Lung (tissue), 12 donors: ENCODE measurements around the gene BCOR. TPM values are rescaled to one million over a fixed set of nuclear protein-coding genes. Genes with fewer than 3 reads are reported as not detected.

Experiments used
- ATAC-seq: fragments of 200-7000 bp; cut with Tn5 transposase; one replicate; pipeline ENCODE4 v1.9.1; 2020; ENCODE audit warnings: moderate number of reproducible peaks; ENCODE audit not compliant: insufficient read depth, low FRiP score
- DNase-seq, 3 donors: peaks; one replicate each; pipeline ENCODE4 v3.0.0-alpha.2; 2013 to 2017
- H3K27ac ChIP-seq, 2 donors: one replicate each; pipeline ENCODE4 v1.5.1; 2013; ENCODE audit warnings: mild to moderate bottlenecking in 2 of 2, moderate library complexity in 2 of 2, control low read depth in 1 of 2, inconsistent platforms in 1 of 2, low read depth in 1 of 2, low read length in 1 of 2
- H3K27me3 ChIP-seq, 3 donors: one replicate each; pipeline ENCODE4 v1.5.1; 2013; ENCODE audit warnings: low read length in 2 of 3; ENCODE audit not compliant: control insufficient read depth in 3 of 3, insufficient read depth in 3 of 3
- H3K36me3 ChIP-seq, 4 donors: one replicate each; pipeline ENCODE4 v1.5.1; 2013; ENCODE audit warnings: low read length in 4 of 4, mild to moderate bottlenecking in 1 of 4, moderate library complexity in 1 of 4; ENCODE audit not compliant: control insufficient read depth in 4 of 4, insufficient read depth in 4 of 4
- H3K4me1 ChIP-seq, 5 donors: one replicate each; pipeline ENCODE4 v1.5.1; 2013; ENCODE audit warnings: low read length in 5 of 5, mild to moderate bottlenecking in 2 of 5, moderate library complexity in 1 of 5; ENCODE audit not compliant: control insufficient read depth in 5 of 5, insufficient read depth in 5 of 5
- H3K4me3 ChIP-seq: one replicate; pipeline ENCODE4 v1.5.1; 2013; ENCODE audit warnings: mild to moderate bottlenecking, control low read depth, moderate library complexity
- H3K9ac ChIP-seq, 2 donors: one replicate each; pipeline ENCODE4 v1.5.1; 2013; ENCODE audit warnings: low read length in 2 of 2, control low read depth in 1 of 2; ENCODE audit not compliant: insufficient read depth in 1 of 2
- H3K9me3 ChIP-seq, 4 donors: one replicate each; pipeline ENCODE4 v1.5.1; 2013; ENCODE audit warnings: low read length in 3 of 4, mild to moderate bottlenecking in 1 of 4, moderate library complexity in 1 of 4; ENCODE audit not compliant: control insufficient read depth in 4 of 4, insufficient read depth in 3 of 4
- CTCF ChIP-seq: IDR thresholded peaks from 2 replicates; pipeline ENCODE4 v1.5.1; 2012; ENCODE audit warnings: mild to moderate bottlenecking; ENCODE audit errors: control extremely low read depth, extremely low read depth
- WGBS, 2 donors: extraction: QIAGEN DNeasy Blood & Tissue Kit; methylation state at CpG; one replicate each; pipeline ENCODE4 v1.1.7; 2013; 5-methylcytosine and 5-hydroxymethylcytosine counted together
- polyA plus RNA-seq, 2 donors: library from polyadenylated mRNA; stranded (reverse); fragments of 200-250 nt; gene quantifications; one replicate each; pipeline ENCODE4 v1.2.1, GENCODE V29; 2013
- total RNA-seq, 2 donors: library from RNA; depleted of rRNA in 1 of 2; stranded (reverse); fragments of >200 nt in 1 of 2; gene quantifications; one replicate each; pipeline ENCODE4 v1.2.1, GENCODE V29; 2014 to 2021
- donor health status: control.
- donor health status: control.
- donor health status: Bipolar disorder and iron deficiency.
- donor health status: healthy.
- donor health status: DM: yes; HTN: yes; CAD: no.

The BCOR gene
- total and polyA plus RNA-seq, 4 donors: 10.8 to 67.2 (median 15.9) TPM

DNA sequence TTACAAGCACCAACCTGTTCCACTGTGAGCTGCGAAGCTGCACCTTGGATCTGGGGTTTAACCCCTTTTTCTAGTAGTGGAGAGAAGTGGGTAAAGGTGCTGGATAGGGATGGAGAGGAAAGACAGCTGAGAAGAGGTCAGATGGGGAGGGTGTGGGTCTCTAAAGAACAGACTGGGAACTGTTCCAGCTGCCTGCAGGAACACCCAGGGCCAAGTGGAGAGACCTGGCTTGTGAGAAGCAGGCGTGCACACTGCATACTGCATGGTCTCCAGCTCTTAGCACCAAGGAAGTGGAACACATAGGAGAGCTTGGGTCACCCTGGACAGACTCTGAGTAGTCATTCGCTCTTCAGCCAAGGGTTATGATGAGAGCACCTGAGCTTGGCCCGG is 16.1 kb downstream of the BCOR start:
- DNase-seq: no peak
- peaks cover 0 to 2% (median 0%) of the 10 kb centered on the region in 4 donors for H3K36me3 ChIP-seq
- peaks cover 7 to 66% (median 26%) of the 10 kb centered on the region in 5 donors for H3K4me1 ChIP-seq
- H3K9ac ChIP-seq: no peak overlapping the region
- no peak for TF ChIP-seq CTCF
- H3K9me3 ChIP-seq: no peaks in the 10 kb centered on the region
- ATAC-seq: no peak
- 37 to 87% methylated on average over 4 of the region's 4 CpGs for WGBS, 2 donors
- no peak overlapping the region for H3K27ac ChIP-seq
- H3K4me3 ChIP-seq: no peak overlapping the region
- H3K27me3 ChIP-seq: peaks cover 0 to 35% (median 11%) of the 10 kb centered on the region in 3 donors

DNA sequence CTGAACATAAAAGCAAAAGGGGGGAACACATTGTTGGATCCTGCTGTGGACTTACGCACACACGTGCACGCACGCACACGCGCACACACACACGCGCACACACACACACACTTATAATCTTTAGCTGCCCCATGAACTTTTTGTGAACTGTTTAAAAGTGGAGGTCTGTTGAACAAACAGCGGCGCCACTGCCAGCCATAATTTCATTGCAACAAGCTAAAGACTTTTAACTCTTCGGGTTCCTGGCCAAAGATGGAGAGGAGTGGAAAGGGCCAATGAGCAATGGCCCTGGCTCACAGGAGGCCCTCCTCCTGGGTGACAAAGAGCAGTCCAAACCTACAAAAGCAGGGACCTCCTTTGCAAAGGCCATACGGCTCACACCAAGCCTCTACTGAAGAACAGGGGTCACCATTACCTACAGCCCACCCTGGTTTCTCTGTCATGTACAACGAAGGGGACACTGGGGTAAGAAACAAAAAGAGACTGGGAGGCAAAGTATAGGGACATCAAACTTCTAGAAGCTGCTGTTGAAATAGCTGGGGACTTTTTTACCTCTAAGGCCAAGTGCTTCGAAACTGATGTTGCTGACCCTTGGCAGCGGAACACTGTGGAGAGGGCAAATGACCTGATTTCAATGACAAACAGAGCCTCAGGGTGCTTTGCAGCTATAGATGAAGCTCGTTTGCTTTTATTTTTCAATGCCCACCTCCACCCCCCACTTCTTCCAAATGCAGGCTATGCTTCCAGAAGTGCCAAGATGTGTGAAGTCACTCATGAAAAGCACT is 16.7 kb downstream of the BCOR start:
- Histone ChIP-seq H3K9ac (no peak overlapping the region), H3K4me1 (peaks cover 7 to 62% (median 26%) of the 10 kb centered on the region in 5 donors), H3K4me3 (no peak overlapping the region), H3K27me3 (peaks cover 0 to 35% (median 9%) of the 10 kb centered on the region in 3 donors), H3K9me3 (no peaks in the 10 kb centered on the region), H3K36me3 (peaks cover 0 to 2% (median under 1%) of the 10 kb centered on the region in 4 donors), H3K27ac (no peak overlapping the region)
- 55 to 84% methylated on average over 16 of the region's 16 CpGs for WGBS, 2 donors
- ATAC-seq (no peak), DNase-seq (peak; percentile 65 to 83 (median 74))
- TF ChIP-seq CTCF: no peak

- DNase-seq (no peak), ATAC-seq (no peak)
- WGBS, 2 donors: 57 to 83% methylated on average over 9 of the region's 9 CpGs
- H3K4me3 ChIP-seq: no peak overlapping the region
- H3K9me3 ChIP-seq: no peaks in the 10 kb centered on the region
- H3K9ac ChIP-seq: no peak overlapping the region
- H3K36me3 ChIP-seq: peaks cover 0 to 5% (median 3%) of the 10 kb centered on the region in 4 donors
- no peak for TF ChIP-seq CTCF
- peaks cover 7 to 47% (median 20%) of the 10 kb centered on the region in 5 donors for H3K4me1 ChIP-seq
- peaks cover 0 to 23% (median 8%) of the 10 kb centered on the region in 3 donors for H3K27me3 ChIP-seq
- no peak overlapping the region for H3K27ac ChIP-seq
These were observed 18.2 kb downstream of the BCOR start for GRCh38 chrX:40079572-40079971.
